Renal cortex interstitium (tissue), 11 donors: Measurements from ENCODE around the gene TMEM255A. TPM values are rescaled to one million over a fixed set of nuclear protein-coding genes. Genes with fewer than 3 reads are reported as not detected.

Experiments used
- DNase-seq, 11 donors: peaks; one replicate each; pipeline ENCODE4 v3.0.0-alpha.2; 2013; ENCODE audit warnings: low read depth in 9 of 11, low spot score in 4 of 11; ENCODE audit errors: extremely low read depth in 1 of 11
- polyA plus RNA-seq, 3 donors: library from polyadenylated mRNA; unstranded; fragments of 120-200 nt; gene quantifications; one replicate each; pipeline ENCODE4 v1.2.1, GENCODE V29; 2013; ENCODE audit not compliant: insufficient read length in 3 of 3

Gene TMEM255A
- polyA plus RNA-seq, 3 donors: 0.22 to 0.63 (median 0.27) TPM

DNA sequence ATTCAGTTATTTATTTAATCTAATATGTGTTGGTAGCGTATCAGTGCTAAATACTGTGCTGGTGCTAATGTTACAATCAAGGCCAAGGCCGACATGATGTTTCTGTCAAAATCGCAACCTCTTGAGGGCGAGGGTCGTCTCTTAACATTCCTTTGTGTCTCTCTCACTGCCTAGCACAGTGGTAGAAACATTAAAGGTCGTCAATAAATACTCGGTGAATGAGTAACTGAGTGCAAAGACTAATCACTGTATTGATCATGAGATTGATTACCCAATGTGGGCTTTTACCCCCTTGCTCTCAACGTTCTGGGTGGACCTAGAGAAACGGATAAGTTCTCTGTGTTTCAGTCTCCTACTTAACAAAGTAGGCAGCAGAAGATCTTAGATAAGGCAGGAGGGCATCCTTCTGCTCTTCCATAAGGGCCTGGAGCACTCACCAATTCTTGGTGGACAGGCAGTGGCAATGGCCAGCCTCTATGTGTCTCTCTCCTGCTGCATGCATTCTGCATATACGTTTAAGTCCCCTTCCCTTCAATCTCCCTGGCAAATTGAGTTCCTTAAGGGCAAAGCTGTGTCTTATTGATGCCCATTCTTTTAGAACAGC lies 30.1 kb downstream of the TMEM255A start:
- DNase-seq: no peak

DNA sequence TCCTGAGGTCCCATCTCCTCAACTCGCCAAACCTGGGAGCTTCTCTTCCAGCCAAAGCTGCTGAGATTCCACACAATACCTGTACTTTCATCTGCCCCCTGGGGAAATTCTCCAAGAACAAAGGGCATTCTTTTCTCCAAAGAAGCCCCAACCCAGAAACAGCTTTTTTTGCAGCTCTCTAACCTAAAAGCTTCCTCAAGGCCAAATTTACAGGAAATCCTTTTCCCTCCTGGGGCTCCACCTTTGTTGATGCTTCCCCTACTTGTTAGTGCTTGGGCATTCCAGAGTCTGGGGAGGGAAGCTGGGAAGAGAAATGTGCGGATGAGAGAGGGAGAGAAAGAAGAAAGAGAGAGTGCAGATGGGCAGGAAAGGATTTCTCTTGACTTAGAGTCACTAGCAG lies 36.3 kb downstream of the TMEM255A start:
- no peak for DNase-seq

DNA sequence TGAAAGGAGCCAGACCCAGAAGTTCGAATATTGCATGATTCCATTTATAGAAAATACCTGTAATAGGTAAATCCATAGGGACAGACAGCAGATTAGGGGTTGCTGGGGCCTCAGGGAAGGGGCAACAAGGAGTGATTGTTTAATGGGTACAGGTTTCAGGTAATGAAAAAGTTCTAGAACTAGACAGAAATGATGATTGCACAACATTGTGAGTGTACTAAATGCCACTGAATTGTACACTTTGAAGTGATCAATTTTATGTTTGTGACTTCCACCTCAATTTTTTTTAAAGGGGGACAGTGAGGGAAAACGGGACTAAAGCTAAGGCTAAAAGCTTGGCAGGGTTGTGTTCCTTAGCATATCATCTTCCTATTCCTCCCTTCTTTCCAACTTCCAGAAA lies 37.1 kb downstream of the TMEM255A start:
- no peak for DNase-seq

DNA sequence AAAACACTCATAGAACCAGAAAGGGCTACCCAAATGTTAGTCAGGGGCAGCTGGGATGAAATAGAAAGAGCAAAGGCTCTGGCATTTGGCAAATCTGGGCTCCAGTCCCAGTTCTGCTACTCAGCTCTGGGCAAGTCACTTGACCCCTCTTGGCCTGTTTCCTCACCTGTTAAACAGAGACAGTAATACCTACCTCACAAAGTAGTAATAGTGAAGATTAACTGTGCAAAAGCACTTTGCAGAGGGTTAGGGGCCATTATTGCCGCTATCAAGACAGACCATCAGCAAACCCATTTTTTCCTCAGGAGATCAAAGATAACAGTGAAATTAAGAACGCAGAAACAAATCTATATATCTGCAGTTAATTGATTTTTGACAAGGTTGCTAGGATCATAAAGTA lies 40.0 kb downstream of the TMEM255A start:
- no peak for DNase-seq

DNA sequence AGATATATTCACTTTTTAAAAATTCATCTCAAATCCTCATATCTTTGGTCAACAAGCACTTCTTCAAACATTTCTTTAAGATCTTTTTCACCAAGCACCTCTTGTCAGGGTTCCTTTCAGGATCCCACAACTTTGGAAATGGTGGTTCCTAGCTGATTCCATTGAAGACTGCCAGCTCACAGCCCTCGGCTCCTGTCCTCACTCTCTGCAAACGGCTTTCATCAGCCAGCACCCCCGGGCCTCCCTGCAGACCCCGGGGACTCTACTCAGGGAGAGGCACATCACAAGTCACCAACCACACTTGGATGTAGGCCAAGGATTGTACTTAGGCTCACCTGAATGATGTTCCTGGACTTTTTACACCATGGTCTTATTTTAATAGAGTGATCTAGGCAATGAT lies 40.7 kb downstream of the TMEM255A start:
- no peak for DNase-seq

DNA sequence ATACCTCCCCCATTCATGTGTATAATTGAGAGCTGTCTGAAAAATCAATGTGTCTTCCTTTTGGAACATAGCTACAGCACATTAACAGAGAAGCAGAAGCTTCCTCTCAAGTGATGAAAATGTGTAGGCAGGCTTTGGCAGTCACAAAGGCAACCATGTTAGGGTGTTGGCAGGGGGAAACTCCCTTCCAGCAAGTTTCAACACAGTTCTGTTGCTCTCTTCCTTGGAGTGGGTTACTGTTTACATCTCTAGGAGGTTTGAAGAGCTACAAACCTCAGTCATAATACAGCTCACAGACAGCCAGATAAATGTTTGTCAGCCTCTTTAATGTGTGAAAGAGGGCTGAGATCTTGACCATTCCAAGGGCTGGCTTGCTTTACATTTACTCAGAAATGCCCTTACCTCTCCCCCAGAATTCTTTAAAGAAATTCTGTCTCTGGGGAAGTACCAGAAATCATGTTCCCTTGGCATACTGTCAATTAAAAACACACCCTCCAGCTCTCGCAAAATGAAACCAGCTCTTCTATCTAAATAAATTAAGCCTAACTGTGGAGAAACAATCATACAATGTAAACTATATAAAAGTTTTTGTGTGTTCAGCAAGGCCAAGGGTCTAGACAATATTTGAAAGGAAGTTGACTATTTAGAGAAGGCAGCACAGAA lies 41.8 kb downstream of the TMEM255A start:
- DNase-seq: no peak

DNA sequence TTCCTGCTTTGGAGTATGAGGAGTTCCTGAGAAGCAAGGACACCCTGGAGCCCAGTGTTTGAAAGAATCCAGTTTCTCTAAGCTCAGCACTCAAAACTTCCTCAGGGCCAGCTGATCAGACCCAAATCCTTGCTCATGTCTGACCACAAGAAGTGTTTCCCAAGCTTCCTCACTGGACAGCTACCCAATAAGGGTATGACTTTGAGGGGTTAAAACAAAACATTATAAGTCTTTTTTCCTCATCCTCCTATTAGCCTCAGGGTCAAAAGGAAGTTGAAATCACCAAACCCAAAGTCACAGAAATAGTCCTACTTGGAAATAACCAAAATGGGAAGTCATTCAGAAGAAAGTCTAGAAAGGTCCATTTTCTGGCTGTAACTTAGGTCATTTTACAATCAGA lies 46.9 kb downstream of the TMEM255A start:
- DNase-seq: no peak

DNA sequence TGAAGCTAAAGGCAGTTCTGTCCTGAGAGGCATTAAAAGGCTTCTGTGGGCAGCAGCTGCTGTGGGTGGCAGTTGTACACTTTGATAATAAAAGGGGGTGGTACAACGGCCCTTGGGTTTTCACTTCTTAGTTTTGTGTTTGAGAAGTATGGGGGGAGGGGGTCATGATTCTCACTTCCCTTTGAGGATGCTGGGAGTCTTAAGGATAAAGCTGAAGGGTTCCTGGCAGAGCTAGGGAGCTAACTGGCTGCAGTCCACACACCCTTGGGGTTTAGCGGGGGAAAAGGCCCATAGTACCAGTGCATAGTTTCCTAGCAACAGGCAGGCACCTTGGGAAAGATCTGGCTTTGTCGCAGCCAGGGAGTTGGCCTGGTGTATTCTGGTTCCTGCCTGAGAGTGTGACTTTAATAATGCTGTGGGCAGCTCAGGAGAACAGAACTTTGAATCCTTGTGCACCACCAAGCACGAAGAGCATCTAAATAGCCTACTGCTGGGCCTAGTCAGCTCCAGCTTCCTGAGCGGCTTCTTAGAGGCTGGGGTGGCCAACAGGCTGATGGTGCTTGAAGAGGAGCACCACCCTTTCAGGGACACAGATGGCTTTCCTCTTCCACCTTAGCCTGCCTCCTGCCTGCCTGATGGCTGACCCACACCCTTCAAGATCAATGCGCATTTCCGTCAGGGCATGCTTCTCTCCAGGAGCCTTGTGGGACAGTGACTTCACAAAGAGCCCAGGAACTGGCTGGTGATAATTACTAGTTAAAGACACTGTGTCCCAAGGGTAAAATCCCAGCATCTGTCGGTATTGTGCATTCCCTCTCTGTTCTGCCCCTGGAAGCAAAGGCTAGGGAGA lies 48.2 kb downstream of the TMEM255A start:
- no peak for DNase-seq

DNA sequence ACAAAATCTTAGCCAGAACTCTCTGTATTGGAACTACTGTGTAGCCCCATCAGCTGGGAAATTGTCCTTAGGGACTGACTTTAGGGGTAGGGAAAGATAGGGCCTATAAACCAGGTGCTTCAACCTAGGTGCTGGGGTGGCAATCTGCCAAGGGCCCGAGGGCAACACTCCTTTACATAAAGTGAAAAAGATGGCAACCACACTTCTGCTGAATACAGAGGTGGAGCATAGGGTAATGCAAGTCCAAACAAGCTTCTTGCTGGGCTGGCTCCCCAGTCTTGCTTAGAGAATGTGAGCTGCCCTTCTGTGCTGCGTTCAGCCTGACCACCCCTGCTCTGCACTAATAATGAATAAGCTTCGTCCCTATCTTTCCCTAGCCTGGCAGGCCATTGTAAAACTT lies 50.9 kb downstream of the TMEM255A start:
- no peak for DNase-seq

DNA sequence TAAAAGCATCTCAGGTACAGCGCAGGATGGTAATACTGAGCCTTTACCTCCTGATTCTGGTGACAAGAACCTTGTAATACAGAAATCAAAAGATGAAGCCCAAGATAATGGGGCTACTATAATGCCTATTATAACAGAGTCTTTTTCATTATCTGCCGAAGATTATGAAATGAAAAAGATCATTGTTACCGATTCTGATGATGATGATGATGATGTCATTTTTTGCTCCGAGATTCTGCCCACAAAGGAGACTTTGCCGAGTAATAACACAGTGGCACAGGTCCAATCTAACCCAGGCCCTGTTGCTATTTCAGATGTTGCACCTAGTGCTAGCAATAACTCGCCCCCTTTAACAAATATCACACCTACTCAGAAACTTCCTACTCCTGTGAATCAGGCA lies 57.5 kb downstream of the TMEM255A start:
- DNase-seq: no peak

DNA sequence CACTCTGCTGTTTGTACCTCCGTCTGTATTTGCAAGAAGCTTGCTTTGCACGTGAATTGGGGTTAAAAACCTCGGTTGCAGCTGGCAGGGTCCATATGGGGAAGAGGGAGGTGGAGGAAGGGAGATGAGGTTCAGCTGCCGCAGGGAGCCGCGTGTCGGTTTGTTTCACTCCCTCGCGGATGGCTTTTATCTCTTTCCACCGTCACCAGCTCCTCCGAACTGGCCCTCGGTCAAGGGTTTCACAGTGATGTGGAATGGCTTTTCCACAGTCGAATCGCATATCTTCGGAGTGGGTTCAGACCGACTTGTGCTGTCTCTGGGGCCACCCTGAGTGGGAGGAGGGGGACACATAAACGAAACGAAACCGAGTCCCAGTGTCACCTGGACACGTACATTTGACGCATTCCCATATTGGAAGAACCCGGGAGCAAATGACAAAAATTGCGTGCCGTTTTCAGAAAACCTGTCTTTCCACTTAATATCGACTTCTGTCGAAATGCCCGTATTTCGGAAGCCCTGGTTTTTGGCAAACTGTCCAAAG lies 59.7 kb downstream of the TMEM255A start:
- DNase-seq: peak in 7 of 11 donors; percentile 13 to 29 (median 23)

DNA sequence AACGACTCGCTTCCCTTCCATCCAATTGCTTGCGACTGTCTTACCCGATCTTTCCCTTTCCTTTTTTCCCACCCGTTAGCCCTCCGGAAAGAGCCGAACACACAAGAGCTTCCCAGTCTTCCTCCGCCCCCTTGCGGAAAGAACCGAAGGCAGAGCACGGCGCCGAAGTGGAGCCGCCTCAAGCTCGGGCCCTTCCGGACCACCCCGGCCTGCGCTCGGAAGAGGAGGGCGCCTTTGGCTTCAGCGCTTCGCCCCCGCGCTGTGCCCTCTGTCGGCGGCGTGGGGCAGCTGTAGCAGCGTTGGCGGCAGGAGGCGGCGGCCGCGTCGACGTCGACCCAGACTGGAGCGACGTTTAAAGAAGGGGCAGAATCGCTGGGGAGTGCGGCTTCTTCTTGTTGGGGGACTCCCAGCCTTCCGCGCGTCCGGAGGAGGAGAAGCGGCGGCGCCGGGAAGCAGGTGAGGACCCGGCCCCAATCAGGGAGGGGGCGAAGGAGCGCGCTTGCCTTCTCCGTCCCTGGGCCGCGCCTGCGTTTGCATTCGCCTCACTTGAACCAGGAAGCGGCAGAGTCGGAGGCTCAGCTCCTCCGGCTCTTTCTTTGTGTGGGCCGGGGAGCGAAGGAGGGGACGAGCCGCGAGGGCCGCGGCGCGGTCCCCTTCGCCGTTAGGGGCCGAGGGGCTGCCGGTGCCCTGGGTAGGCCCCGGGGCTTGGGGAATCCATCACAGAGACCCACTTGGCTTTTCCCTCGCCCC lies 60.6 kb downstream of the TMEM255A start, which contains the start of gene ZBTB33:
TSS of gene ZBTB33 (plus strand) at position 291 of the 750 bp plus-strand sequence. CDS start 2,604 bp downstream, outside the sequence.
- DNase-seq: peak in 10 of 11 donors; percentile 72 to 92 (median 88)

DNA sequence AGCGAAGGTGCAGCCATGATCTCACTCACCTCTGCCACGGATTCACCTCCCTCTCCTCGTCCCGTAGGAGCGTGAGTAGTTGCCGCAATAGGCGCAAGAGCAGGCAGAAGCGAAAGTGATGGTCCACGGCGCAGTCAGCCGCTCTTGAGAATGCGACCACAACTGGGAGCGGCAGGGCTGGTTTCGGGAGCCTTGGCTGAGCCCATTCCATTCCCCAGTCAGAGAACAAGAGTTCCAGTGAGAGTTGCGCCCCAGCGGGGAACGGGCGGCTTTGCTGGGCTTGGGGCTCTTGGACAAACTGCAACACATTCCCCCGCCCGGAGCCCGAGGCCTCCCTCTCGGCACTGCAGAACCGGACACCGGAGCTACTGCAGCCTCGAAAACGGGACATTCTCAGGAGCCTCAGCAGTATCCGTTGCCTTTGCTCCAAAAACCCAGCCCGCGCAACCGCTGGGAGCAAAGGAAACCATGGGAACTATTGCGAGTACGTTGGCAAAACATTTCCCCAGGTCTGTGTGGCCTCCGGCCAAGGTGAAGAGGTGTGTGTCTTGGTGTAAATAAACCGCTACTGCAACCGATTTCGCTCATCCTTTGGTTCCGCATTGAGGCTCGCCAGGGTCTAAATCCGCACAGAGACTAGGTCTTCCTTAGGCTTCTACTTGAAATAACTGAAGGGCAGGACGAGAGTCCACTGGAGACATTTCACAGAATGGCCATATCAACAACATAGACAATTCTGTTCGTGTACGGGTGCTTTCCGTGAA lies 66.3 kb downstream of the TMEM255A start:
- peak in 9 of 11 donors; percentile 64 to 78 (median 71) for DNase-seq

DNA sequence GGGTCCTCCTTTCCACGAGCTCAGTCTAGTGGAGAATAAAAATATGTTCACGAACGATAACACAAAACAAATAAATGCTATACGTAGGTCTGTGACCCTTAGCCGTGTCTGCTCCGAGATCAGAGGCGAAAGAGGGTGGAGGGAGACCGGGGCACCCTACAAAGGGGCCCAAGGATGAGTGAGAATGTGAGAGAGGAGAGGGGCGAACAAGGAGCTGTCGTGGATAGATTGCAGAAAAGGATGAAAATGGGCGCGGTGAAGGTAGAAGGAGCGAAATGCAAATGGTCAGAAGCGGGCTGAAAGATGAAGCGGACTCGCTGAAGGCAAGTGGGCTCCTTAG lies 66.9 kb downstream of the TMEM255A start:
- DNase-seq: no peak

DNA sequence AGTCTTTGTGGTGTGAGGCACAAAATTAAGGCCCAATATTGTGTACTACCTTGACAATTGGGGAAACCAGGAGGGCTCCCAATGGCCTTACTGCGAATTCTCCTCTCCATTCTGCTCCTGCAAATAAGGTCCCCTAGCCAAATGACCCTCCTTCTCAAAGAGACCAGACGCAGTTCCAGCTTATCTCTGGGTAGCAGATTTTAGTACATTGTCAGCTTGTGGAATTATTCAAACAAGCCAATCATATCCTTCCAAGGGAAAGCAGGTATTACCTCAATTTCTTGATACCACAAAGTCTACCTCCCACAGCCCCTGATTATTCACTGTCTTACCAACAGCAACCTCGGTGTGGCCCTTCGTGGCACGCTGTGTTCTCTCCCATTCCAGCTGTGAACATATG lies 68.4 kb downstream of the TMEM255A start:
- DNase-seq: no peak

DNA sequence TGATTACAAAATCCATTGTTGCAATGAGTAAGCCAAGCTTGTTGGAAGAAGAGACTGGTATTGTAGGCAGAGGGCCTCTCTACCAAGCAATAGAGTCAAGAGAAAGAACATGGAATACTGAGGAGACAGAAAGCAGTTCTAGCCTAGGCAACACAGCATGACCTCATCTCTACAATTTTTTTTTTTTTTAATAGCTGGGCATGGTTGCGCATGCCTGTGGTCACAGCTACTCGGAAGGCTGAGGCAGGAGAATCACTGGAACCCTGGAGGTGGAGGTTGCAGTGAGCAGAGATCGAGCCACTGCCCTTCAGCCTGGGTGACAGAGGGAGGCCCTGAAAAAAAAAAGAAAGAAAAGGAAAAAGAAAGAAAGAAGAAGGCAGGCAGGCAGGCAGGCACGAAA lies 72.3 kb downstream of the TMEM255A start:
- DNase-seq: no peak

DNA sequence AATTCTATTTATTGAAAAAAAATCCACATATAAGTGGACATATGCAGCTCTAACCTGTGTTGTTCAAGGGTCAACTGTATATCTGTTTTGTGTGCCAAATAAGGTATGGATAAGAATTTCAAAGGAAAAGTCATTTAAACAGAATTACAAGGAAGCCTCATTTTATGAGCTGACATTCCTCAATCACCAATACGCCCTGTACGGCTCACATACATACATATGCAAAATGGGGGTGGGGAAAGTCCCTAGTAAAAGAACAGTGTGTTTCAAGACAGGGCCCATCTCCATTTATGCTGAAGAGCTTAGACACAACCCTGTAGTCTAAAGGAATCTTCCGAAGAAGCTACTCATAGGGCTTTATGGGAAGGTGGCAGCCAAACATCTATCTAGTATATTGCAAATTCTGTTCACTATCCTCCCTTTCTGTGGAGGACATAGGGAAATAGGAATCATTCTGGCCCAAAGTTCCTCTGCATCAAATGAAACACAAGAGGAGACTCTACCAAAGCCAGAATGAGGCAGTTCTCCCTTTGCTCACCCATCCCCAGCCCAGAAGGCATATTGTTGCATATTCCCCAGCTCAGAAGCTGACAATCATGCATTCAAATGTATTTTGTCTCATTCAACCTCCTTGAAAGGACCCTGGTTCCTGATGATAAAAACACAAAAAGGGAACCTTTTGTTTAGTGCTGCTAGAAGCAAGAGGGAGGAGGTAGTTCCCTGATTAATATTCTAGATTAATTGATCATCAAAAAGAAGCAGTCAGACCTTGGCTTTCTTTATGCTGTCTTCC lies 74.4 kb downstream of the TMEM255A start:
- no peak for DNase-seq

DNA sequence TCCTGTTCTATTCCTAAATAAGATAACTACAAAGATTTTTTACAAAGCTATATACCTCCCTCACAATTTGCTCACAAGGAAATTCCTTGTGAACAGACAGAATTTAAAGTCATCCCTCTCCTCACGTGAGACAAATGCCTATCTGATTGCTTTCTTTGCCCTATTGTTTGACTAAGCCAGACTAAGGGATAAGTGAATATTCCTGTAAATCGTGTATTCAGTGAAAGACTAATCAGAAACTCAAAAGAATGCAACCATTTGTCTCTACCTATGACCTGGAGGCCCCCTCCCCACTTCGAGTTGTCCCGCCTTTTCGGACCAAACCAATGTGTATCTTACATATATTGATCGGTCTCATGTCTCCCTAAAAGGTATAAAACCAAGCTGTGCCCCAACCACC lies 76.0 kb downstream of the TMEM255A start:
- DNase-seq: no peak
